Measurements from ENCODE around the gene YES1. TPM values are rescaled to one million over a fixed set of nuclear protein-coding genes. Genes with fewer than 3 reads are reported as not detected.
A peak's percentile ranks its signal among the peaks of the same experiment; 100 is the strongest.

Gene YES1
- total and polyA plus RNA-seq, 2 of the 8 experiments (the other 6 are each of a cell fraction or from before 2014, with no cell fraction given), result 14.8 to 94.3 TPM

- no peak overlapping the region for H2BK5ac ChIP-seq (ENCODE audit: low read depth, low read length)
- 71% methylated on average over 6 of the region's 6 CpGs; no CpG with 5 or more reads in 1 of the 2 experiments for WGBS, 2 experiments (ENCODE audit: extremely low coverage in 1 of 2, insufficient coverage in 1 of 2, insufficient read length in 1 of 2, insufficient replicate concordance in 2 of 2, low coverage in 1 of 2, low lambda C conversion rate in 2 of 2, missing lambda C conversion rate in 1 of 2)
- H3K79me1 ChIP-seq (ENCODE audit: low read depth, low read length), result peaks cover 3% of the 10 kb centered on the region
- CTCF ChIA-PET (ENCODE audit: partially characterized antibody), result interaction anchor here (1.2 to 1.4 kb wide), 2 partner anchors 22 to 23 kb away, joined by 3 read pairs; no protein-coding TSS in a partner anchor
- H4K5ac ChIP-seq (ENCODE audit: insufficient read length, low read depth, low read length), result no peak overlapping the region
- peaks cover 32 to 64% of the 10 kb centered on the region in 2 experiments for H3K79me2 ChIP-seq (ENCODE audit: control insufficient read depth in 1 of 2, insufficient read depth in 2 of 2, low read length in 2 of 2)
- no peak overlapping the region for H2BK15ac ChIP-seq (ENCODE audit: low read length)
- H3K4ac ChIP-seq (replicated peaks; ENCODE audit: insufficient read length, low read depth, low read length), result no peak overlapping the region
- FAIRE-seq, result no peak
- no peak overlapping the region for H2BK20ac ChIP-seq (ENCODE audit: low read length)
- H2AK5ac ChIP-seq (ENCODE audit: low read depth, low read length), result no peak overlapping the region
- peaks cover 6% of the 10 kb centered on the region; the same call in 1 of the 2 replicates for H3K23me2 ChIP-seq (ENCODE audit: low read depth, low read length)
- POLR2A ChIA-PET (ENCODE audit: partially characterized antibody), result no interaction called here
- no peaks in the 10 kb centered on the region for H3K27me3 ChIP-seq (replicated peaks in 1 of 4; ENCODE audit: control insufficient read depth in 3 of 4, extremely low read depth in 1 of 4, insufficient read depth in 3 of 4, low read length in 3 of 4)
- no peak overlapping the region for H2AFZ ChIP-seq (ENCODE audit: low read length)
- peak overlapping the region; percentile 72 to 78 for H3K4me2 ChIP-seq (ENCODE audit: insufficient read depth in 1 of 2, low read depth in 2 of 2, low read length in 2 of 2)
- DNase-seq (ENCODE audit: low read depth in 1 of 2, low spot score in 2 of 2), result no peak
- no peak overlapping the region for H4K8ac ChIP-seq (ENCODE audit: extremely low read depth, insufficient read depth, low read length)
- H3K18ac ChIP-seq (ENCODE audit: extremely low read depth, low read length), result no peak overlapping the region
- H3K56ac ChIP-seq (replicated peaks; ENCODE audit: insufficient read length, low read depth, low read length), result no peak overlapping the region
- H2BK12ac ChIP-seq (ENCODE audit: low read depth, low read length), result no peak overlapping the region
- H3K4me3 ChIP-seq (ENCODE audit: extremely low read depth in 1 of 4, insufficient read depth in 2 of 4, low read depth in 3 of 4, low read length in 4 of 4), result peak overlapping the region in 1 of 4 experiments; percentile 92; a peak in 3 of 8 replicates
- H4K20me1 ChIP-seq (replicated peaks in 1 of 2; ENCODE audit: control insufficient read depth in 1 of 2, insufficient read depth in 2 of 2, low read length in 2 of 2), result peaks cover 5 to 9% of the 10 kb centered on the region in 2 experiments
- no peak overlapping the region for H2BK120ac ChIP-seq (replicated peaks; ENCODE audit: low read depth, low read length)
- no peaks in the 10 kb centered on the region for H3K36me3 ChIP-seq (ENCODE audit: control insufficient read depth in 2 of 4, insufficient read depth in 4 of 4, low read length in 3 of 4)
- no peak overlapping the region for H3K23ac ChIP-seq (ENCODE audit: insufficient read length)
- no peak overlapping the region for H3K27ac ChIP-seq (ENCODE audit: low read depth, low read length)
- peaks cover 0 to 4% (median 2%) of the 10 kb centered on the region in 4 experiments; a peak in 2 of 7 replicates for H3K4me1 ChIP-seq (replicated peaks in 1 of 4; ENCODE audit: control insufficient read depth in 3 of 4, insufficient read depth in 4 of 4, low read length in 3 of 4)
- H3K9me3 ChIP-seq (ENCODE audit: insufficient read depth in 2 of 2, low read depth in 1 of 2, low read length in 1 of 2), result no peaks in the 10 kb centered on the region
- H4K91ac ChIP-seq (replicated peaks; ENCODE audit: insufficient read length, low read length), result no peak overlapping the region
- no peak overlapping the region for H3K14ac ChIP-seq (ENCODE audit: insufficient read length)
- H3K9ac ChIP-seq (replicated peaks in 1 of 4; ENCODE audit: extremely low read depth in 1 of 4, low read depth in 3 of 4, low read length in 3 of 4), result no peak overlapping the region
- no peak for TF ChIP-seq SP2 (IDR thresholded peaks at IDR 0.05; ENCODE audit: low read length)
- TF ChIP-seq POLR2AphosphoS5 (IDR thresholded peaks at IDR 0.05; ENCODE audit: low read depth, low read length), result no peak
- no peak for TF ChIP-seq EGR1 (IDR thresholded peaks at IDR 0.05; ENCODE audit: borderline replicate concordance, low read depth, low read length)
- TF ChIP-seq ATF2 (IDR thresholded peaks at IDR 0.05; ENCODE audit: low read length), result no peak
- no peak for TF ChIP-seq SP4 (IDR thresholded peaks at IDR 0.05; ENCODE audit: low read length)
- no peak for TF ChIP-seq CEBPB (IDR thresholded peaks at IDR 0.05; ENCODE audit: low read depth, low read length)
- TF ChIP-seq CBX5 (IDR thresholded peaks at IDR 0.05; ENCODE audit: low read depth, low read length), result no peak
- no peak for TF ChIP-seq BRCA1 (IDR thresholded peaks at IDR 0.05; ENCODE audit: low read depth, low read length)
- TF ChIP-seq POLR2A (IDR thresholded peaks at IDR 0.05; ENCODE audit: control extremely low read depth in 1 of 2, low read depth in 2 of 2, low read length in 2 of 2), result no peak
- no peak for TF ChIP-seq USF2 (IDR thresholded peaks at IDR 0.05; ENCODE audit: low read length)
- no peak for TF ChIP-seq CHD1 (IDR thresholded peaks at IDR 0.05; ENCODE audit: low read depth, low read length)
- TF ChIP-seq JUN (IDR thresholded peaks at IDR 0.05; ENCODE audit: low read depth, low read length), result no peak
These were observed 1.9 kb downstream of the YES1 start for GRCh38 chr18:809985-810642.
